Bone marrow (tissue), 2 donors: ENCODE measurements around the gene TMEM11.

Source experiments
- DNase-seq, 2 donors: peaks; one replicate each; lab custom pipeline; 2025; lab: John Stamatoyannopoulos, UW

TMEM11 gene, protein sequence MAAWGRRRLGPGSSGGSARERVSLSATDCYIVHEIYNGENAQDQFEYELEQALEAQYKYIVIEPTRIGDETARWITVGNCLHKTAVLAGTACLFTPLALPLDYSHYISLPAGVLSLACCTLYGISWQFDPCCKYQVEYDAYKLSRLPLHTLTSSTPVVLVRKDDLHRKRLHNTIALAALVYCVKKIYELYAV

GRCh38 chr17:21214015-21214776 lies at the start of gene TMEM11:
Gene TMEM11 (minus strand): TSS chr17:21214161. CDS start chr17:21214152, 9 bp downstream.
- peak; percentile 87 to 89 for DNase-seq

DNA sequence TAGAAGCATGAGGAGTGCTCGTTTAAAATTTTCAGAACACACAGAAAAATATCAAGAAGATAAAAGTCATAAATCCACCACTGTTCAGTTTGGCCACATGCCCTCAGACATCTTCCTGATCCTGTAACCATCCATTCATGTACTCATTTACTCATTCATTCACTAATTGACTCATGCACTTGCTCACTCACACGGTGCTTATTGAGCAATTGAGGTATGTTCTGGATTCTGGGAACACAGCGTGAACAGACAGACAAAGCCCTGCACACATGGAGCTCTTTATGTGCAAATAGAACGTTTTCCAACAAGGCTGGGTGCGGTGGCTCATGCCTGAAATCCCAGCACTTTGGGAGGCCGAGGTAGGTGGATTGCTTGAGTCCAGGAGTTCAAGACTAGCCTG lies 49.4 kb upstream of the TMEM11 start:
- DNase-seq, result no peak

DNA sequence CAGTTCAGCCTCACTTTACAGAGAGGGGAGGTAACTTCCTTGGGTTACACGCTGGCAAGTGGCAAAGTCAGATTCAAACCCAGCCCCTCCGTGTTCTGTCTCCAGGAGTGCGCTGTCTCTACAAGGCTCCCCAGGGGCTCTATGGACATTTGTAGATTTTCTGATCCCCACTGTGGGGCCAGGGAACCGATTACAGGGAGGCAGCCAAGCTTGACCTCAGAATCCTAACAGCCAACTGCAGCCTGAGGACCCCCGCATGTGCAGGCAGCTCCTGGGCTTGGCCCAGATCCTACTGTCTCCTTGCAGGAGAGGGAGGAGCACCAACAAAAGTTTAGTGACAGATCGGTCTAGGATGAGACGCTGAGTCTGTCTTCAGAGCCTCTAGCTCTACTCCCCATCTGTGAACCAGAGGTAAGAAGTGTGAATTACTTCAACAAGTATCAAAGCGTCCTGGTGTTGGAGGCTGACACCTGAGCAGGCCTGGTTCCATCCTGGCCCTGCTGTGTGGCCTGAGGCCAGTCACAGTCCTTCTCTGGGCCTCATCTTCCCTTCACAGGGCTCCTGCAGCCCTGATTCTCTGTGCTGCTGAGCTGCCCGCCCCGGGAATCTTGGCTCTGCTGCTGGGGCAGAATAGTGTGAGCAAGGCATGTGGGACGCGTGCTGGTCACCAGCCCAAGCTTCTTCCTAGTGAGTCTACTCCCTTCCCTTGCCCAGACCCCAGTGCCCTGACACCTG lies 48.5 kb upstream of the TMEM11 start:
- DNase-seq, result no peak

DNA sequence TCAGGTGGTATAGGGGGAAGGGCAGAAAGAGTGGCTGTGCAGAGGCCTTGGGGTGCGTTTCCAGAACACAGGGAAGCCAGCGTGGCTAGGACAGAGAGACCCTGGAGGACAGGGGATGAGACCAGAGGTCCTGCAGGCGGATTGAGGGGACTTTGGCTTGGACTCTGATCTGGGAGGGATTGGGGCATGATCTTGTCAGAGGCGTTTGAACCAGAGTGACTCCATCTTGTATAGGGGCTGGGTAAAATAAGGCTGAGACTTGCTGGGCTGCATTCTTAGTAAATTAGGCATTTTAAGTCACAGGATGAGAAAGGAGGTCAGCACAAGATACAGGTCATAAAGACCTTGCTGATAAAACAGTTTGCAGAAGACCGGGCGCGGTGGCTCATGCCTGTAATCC lies 44.6 kb upstream of the TMEM11 start:
- no peak for DNase-seq

- DNase-seq, result no peak
Observed at GRCh38 chr17:21253646-21254441, 39.9 kb upstream of the TMEM11 start.

DNA sequence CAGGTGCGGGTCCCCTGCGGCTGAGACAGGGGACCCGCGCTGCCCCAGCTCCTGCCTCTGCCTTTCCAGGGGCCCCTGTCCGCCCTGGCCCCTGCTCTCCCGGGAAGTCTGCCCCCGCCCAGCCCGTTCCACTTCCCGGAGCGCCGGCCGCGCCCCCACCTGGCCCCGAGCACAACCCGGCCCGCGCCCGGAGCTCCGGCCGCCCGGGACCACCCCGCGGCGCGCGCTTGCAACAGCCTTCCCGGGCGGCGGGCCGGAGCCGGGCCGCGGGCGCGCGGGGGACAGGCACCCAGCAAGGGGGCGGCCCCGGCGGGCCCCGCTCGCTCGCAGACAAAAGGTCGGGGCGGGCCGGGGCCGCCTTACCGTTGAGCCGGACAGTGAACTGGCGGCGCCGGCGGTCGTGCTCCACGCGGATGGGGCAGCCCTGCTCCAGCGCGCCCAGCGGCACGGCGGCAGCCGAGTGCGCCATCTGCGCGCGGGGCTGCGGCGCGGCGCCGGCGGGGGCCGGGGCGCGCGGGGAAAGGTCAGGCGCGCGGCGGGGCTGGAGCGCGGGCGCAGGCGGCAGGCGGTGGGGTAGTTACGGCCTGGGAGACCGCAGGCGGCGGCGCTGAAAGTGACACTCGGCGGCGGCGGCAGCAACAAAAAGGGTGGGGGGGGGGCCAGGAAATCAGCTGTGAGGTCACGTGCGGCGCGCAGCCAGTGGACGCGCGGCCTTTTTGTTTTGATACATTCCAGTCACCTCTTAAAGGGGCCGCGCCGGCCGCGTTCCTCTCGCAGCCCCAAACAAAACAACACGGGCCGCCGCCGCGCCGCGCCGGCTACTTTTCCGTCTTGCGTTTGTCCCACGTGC lies 39.1 kb upstream of the TMEM11 start, which contains the start of gene NATD1:
Gene NATD1 (minus strand): TSS at position 615 of the 850 bp plus-strand sequence. CDS start 146 bp downstream, at position 469.
- peak; percentile 34 to 63 for DNase-seq

DNA sequence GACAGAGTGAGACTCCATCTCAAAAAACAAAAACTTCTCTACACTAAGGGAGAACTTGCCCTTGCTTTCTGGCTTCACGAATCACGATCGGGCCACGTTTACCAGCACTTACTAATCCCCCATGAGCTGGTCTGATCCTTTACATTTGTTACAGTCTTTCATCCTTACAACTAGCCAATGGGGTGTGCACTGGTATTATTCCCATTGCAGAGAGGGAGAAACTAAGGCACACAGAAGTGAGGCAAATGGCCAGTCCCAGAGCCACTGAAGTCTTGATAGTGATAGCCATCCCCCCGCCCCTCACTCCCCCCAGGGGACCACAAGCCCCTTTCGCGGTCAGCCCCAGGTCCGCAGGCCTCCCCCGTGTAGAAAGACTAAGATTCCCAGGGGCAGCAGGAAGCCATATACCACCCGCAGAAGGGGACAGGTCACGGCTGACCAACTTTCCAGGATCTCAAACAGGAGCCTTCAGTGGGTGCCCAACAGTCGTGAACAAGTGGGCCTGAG lies 38.4 kb upstream of the TMEM11 start:
- no peak for DNase-seq

DNA sequence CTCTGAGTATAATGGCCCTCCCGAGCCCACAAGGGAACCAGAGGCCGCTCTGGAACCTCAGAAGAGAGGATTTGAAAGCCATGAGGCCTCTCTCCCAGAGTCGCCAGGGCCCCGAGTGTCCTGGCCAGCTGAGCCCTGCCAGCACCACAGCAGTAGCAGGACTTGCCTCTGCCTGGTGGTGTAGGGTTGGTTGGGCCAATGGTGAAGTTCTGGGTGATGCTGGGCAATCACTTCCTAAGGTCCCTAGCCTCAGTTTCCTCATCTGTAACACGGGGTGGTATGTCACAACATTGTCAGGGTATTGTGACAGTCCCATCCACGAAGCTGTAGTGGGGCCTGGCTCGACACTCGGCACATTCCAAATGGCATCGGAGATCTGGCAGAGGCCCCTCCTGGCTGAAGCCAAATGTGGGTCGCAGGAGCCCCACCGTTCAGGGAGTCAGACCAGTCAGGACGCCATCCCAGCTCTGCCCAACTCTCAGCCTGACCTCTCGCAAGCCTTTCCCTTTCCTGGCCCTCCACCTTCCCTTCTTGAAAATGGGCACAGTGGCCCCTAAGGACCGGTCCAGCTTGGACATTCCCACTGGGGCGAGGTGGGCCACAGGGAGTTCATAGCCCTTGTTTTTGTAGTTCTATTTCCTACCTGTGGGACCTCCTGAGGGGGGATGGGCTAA lies 37.5 kb upstream of the TMEM11 start:
- no peak for DNase-seq

- DNase-seq, result no peak
Observed at GRCh38 chr17:21250854-21251253, 36.9 kb upstream of the TMEM11 start.

DNA sequence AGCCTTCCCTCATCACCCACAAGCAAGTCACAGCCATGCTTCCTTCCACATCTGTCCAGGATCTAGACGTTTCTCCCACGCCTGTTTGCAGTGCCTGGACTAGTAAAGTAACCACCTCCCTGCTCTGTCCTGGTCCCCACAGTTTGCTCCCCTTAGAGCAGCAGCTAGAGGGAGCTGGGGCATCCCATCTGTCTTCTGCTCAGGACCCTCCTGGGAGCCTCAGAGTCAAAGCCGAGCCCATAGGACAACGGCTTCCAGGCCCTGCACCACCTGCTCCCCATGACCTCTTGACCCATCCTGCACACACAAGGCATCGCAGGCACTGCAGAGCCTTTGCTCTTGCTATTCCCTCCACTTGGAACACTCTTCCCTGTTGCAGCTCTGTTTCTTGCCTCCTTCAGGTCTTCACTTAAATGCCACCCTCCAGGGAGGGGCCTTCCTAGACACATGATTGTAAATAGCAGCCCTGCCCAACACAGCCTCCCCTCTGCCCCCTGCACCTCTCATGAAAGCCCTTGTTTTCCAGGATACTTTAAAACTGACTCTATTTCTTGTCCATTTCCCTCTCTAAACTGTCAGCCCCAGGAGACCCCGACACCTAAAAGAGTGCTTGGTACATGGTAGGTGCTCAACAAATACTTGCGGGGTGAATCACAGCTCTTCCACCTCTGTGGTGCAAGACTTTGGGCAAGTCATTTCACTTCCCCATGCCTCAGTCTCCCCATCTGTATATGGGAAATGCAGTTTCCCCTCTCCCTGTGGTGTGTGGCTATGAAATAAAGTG lies 36.2 kb upstream of the TMEM11 start:
- no peak for DNase-seq

GRCh38 chr17:21249086-21249795 lies 35.3 kb upstream of the TMEM11 start:
- DNase-seq, result no peak

DNA sequence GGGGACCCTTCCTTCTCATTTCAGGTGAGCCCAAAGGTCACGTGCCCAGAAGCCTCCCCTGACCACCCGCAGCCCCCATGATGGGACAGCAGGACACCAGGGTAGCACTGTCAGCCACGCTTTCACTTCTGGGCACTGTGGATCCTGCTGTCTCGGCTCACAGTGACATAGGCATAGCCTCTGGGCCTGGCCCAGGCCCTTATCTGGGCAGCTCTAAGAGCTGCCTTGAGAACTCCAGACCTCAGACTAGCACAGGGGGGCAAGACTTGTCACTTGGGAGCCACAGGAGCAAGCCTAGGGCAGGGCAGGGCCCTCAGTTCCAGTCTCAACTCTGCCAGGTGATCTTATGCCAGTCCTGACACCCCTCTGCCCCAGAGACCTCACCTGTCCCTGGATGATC lies 34.5 kb upstream of the TMEM11 start:
- no peak for DNase-seq

DNA sequence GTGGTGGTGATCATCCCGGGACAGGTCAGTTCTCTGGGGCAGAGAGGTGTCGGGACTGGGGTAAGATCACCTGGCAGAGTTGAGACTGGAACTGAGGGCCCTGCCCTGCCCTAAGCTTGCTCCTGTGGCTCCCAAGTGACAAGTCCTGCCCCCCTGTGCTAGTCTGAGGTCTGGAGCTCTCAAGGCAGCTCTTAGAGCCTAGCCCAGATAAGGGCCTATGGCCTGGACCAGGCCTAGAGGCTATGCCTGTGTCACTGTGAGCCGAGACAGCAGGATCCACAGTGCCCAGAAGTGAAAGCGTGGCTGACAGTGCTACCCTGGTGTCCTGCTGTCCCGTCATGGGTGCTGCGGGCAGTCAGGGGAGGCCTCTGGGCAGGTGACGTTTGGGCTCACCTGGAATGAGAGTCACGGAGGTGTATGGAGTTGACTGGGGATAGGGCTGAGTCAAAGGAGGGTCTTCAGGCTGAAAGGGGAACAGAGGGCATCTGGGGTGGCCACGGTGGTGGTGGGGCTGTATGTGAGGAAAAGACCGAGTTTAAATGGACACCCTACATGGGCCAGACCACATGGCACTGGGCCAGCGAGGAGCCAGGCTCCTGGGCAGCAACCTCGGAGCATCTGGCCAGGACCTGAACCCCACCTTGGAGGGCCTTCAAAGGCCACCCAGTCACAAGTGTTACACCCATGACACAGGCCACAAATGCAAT lies 33.7 kb upstream of the TMEM11 start:
- no peak for DNase-seq

GRCh38 chr17:21246698-21247097 lies 32.7 kb upstream of the TMEM11 start:
- no peak for DNase-seq

DNA sequence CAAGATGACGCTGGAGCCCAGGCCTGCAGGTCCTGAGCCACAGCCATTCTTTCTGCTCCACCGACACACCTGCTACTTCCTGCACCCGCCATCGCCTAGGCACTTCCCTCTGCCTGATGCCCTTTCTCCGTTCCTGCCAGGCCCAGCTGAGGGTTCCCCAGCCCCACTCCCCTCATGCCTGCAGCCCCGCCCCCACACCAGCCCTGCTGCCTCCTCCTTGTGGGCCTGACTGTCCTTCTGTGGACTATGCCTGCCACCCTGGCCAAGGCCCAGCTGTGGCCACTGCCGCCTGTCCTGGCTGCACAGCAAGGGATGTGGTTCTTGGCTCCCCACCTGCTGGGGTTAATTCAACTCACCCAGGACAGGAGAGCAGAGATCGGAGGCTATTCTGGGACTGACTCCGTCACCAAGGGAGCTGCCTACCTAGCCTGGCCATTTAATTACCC lies 31.7 kb upstream of the TMEM11 start:
- no peak for DNase-seq

DNA sequence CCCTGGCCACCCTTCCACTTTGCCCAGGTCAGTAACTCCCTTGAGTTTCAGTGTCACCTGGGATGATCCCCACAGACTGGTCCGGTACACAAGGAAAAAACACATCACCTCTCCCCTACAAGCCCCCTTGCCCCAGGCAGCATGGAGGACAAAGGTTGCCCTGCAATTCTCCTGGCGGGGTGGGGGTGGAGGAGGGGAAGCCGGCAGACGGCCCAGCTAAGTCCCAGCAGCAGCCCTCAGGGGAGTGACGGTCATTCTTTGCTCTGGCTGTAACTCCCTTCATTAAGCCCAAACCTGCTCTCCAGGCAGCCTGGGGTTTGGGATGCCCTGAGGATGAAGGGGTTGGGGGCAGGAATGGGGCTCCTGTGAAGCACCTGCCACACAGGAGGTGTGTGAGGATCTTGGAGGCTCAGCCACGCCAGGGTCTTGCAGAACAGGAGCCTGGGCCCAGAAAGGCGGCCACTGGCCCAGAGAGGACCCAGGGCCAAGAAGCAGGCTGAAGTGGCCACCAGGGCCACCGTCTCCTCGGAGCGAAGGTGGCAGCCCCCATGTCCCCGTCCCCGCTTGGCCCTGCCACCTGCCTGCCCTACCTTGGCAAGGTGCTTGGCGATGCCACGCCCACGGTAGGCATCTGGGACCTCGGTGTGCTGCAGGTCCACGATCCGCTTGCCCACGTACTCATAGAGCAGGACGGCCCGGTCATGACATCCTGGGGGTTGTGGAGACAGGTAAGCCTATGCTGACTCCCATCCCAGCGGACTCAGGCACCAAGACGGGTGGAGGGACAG lies 29.7 kb upstream of the TMEM11 start:
- no peak for DNase-seq

- DNase-seq, result no peak
Observed at GRCh38 chr17:21242780-21243515, 29.0 kb upstream of the TMEM11 start.
